ENCODE results near the gene STOML3.
"Not testable (repeated sequence)": the region's sequence is repeated elsewhere in the genome, so short reads cannot be mapped to it uniquely, and the experiment has no call there.

The STOML3 gene

GRCh38 chr13:38990693-38991092, at the start of gene STOML3:
TSS of gene STOML3 (minus strand) at chr13:38990831. CDS start at chr13:38990721, 110 bp downstream.
- no peak for DNase-seq (ENCODE audit: low spot score)

- no peak for DNase-seq (ENCODE audit: low spot score)
These were observed 49.6 kb upstream of the STOML3 start for GRCh38 chr13:39040206-39040605.

- DNase-seq (ENCODE audit: low spot score): peak; percentile 6
These were observed 48.4 kb upstream of the STOML3 start for GRCh38 chr13:39039041-39039440.

- peak; percentile 38 for DNase-seq (ENCODE audit: low spot score)
These were observed 48.0 kb upstream of the STOML3 start for GRCh38 chr13:39038569-39039030.

GRCh38 chr13:39037880-39038568, 47.4 kb upstream of the STOML3 start, which contains the start of the genes NHLRC3 and PROSER1:
TSS of gene NHLRC3 (plus strand) at chr13:39038456. CDS start at chr13:39038640, 184 bp downstream.
TSS of gene PROSER1 (minus strand) at chr13:39038089. CDS start at chr13:39037242, 847 bp downstream.
- DNase-seq (ENCODE audit: low spot score): peak; percentile 95

- no peak for DNase-seq (ENCODE audit: low spot score)
These were observed 46.8 kb upstream of the STOML3 start for GRCh38 chr13:39037410-39037879.

GRCh38 chr13:39036212-39036611, 45.6 kb upstream of the STOML3 start:
- DNase-seq (ENCODE audit: low spot score): peak; percentile 41

- peak; percentile 1 for DNase-seq (ENCODE audit: low spot score)
These were observed 45.2 kb upstream of the STOML3 start for GRCh38 chr13:39035799-39036198.

- no peak for DNase-seq (ENCODE audit: low spot score)
These were observed 44.6 kb upstream of the STOML3 start for GRCh38 chr13:39035204-39035603.

GRCh38 chr13:39034085-39034484, 43.5 kb upstream of the STOML3 start:
- no peak for DNase-seq (ENCODE audit: low spot score)

GRCh38 chr13:39032150-39032549, 41.5 kb upstream of the STOML3 start:
- no peak for DNase-seq (ENCODE audit: low spot score)

- DNase-seq (ENCODE audit: low spot score): peak; percentile 21
These were observed 34.8 kb upstream of the STOML3 start for GRCh38 chr13:39025433-39025839.

- DNase-seq (ENCODE audit: low spot score): no peak
These were observed 33.1 kb upstream of the STOML3 start for GRCh38 chr13:39023761-39024160.

GRCh38 chr13:39023316-39023715, 32.7 kb upstream of the STOML3 start:
- DNase-seq (ENCODE audit: low spot score): no peak

GRCh38 chr13:39020853-39021462, 30.3 kb upstream of the STOML3 start:
- no peak for DNase-seq (ENCODE audit: low spot score)

GRCh38 chr13:39016787-39017186, 26.2 kb upstream of the STOML3 start:
- DNase-seq (ENCODE audit: low spot score): peak; percentile 52

GRCh38 chr13:39016087-39016486, 25.5 kb upstream of the STOML3 start:
- no peak for DNase-seq (ENCODE audit: low spot score)

GRCh38 chr13:39013462-39013861, 22.8 kb upstream of the STOML3 start:
- no peak for DNase-seq (ENCODE audit: low spot score)

GRCh38 chr13:39012608-39013007, 22.0 kb upstream of the STOML3 start:
- no peak for DNase-seq (ENCODE audit: low spot score)

GRCh38 chr13:39006371-39007111, 15.9 kb upstream of the STOML3 start:
- not testable (repeated sequence) for DNase-seq (ENCODE audit: low spot score)

- no peak for DNase-seq (ENCODE audit: low spot score)
These were observed 8.1 kb upstream of the STOML3 start for GRCh38 chr13:38998739-38999138.

- no peak for DNase-seq (ENCODE audit: low spot score)
These were observed 2.8 kb upstream of the STOML3 start for GRCh38 chr13:38993381-38993780.

GRCh38 chr13:38981096-38981495, 9.5 kb downstream of the STOML3 start:
- no peak for DNase-seq (ENCODE audit: low spot score)

All from kidney tubule cell (primary cell).